Measurements from ENCODE around the gene KDM4B. TPM values are rescaled to one million over a fixed set of nuclear protein-coding genes. Genes with fewer than 3 reads are reported as not detected.

Gene KDM4B
- total and polyA plus RNA-seq, 2 donors (not counting 1 experiment from before 2014, with no cell fraction given) = 75.5 to 205 TPM

GRCh38 chr19:5196832-5197231 is 227.9 kb downstream of the KDM4B start:
- H3K27ac ChIP-seq (ENCODE audit: low read length in 2 of 2) = no peak overlapping the region
- no peaks in the 10 kb centered on the region for H4K20me1 ChIP-seq (ENCODE audit: control insufficient read depth, insufficient read depth, low read length, poor library complexity, severe bottlenecking)
- Mint-ChIP-seq H3K4me3 (no peak overlapping the region), H3K27me3 (peaks cover 2% of the 10 kb centered on the region), H3K9me3 (ENCODE audit: insufficient read depth) (peaks cover 3% of the 10 kb centered on the region), H3K27ac (no peak overlapping the region), H3K4me1 (no peaks in the 10 kb centered on the region)
- 98% methylated on average over 5 of the region's 5 CpGs for WGBS (ENCODE audit: insufficient coverage)
- DNase-seq = no peak
- ChIA-PET POLR2A (no interaction called here), CTCF (no interaction called here)
- H3K36me3 ChIP-seq (replicated peaks in 1 of 2; ENCODE audit: control extremely low read depth in 1 of 2, control insufficient read depth in 1 of 2, extremely low read depth in 1 of 2, insufficient read depth in 2 of 2, low read length in 1 of 2) = no peaks in the 10 kb centered on the region
- H3K9ac ChIP-seq (ENCODE audit: low read length) = no peak overlapping the region
- intact Hi-C loops (cut with micrococcal nuclease) = no loop called here
- no peak overlapping the region for H3K4me3 ChIP-seq (ENCODE audit: control extremely low read depth in 1 of 5, extremely low read depth in 1 of 5, insufficient read depth in 1 of 5, low read depth in 2 of 5, low read length in 4 of 5)
- ATAC-seq (ENCODE audit: low read depth) = no peak
- no peaks in the 10 kb centered on the region for H3K79me2 ChIP-seq (ENCODE audit: control insufficient read depth, insufficient read depth, low read length)
- H3K9me3 ChIP-seq (ENCODE audit: control extremely low read depth in 1 of 3, control insufficient read depth in 2 of 3, insufficient read depth in 1 of 3, low read length in 2 of 3) = peaks cover 1 to 16% (median 15%) of the 10 kb centered on the region in 3 donors
- H3K27me3 ChIP-seq (replicated peaks in 1 of 4; ENCODE audit: control extremely low read depth in 1 of 4, control insufficient read depth in 3 of 4, insufficient read depth in 4 of 4, low read length in 3 of 4) = no peaks in the 10 kb centered on the region
- no peaks in the 10 kb centered on the region for H3K4me1 ChIP-seq (ENCODE audit: control insufficient read depth in 2 of 2, insufficient read depth in 2 of 2, low read length in 2 of 2)
- H2AFZ ChIP-seq (ENCODE audit: insufficient read depth, low read depth, low read length, poor library complexity, severe bottlenecking) = no peak overlapping the region
- no peak overlapping the region for H3K4me2 ChIP-seq (replicated peaks; ENCODE audit: low read depth, low read length, poor library complexity, severe bottlenecking)
- no peak for TF ChIP-seq CTCF (IDR thresholded peaks at IDR 0.05)
- TF ChIP-seq EZH2 (IDR thresholded peaks at IDR 0.05; ENCODE audit: borderline replicate concordance, insufficient read depth, low read depth, low read length, poor library complexity, severe bottlenecking) = no peak

- POLR2A ChIA-PET = no interaction called here
- CTCF ChIA-PET = no interaction called here
Measured at GRCh38 chr19:5200844-5201243, 231.9 kb downstream of the KDM4B start.

More at GRCh38 chr19:5200844-5201243, 231.9 kb downstream of the KDM4B start:
- WGBS (ENCODE audit: insufficient coverage) = 100% methylated on average over 1 of the region's 4 CpGs
- H3K9ac ChIP-seq (ENCODE audit: low read length) = no peak overlapping the region
- no peak for TF ChIP-seq CTCF (IDR thresholded peaks at IDR 0.05)
- no peak for TF ChIP-seq EZH2 (IDR thresholded peaks at IDR 0.05; ENCODE audit: borderline replicate concordance, insufficient read depth, low read depth, low read length, poor library complexity, severe bottlenecking)
- H3K27ac Mint-ChIP-seq = no peak overlapping the region
- no peaks in the 10 kb centered on the region for H3K4me1 Mint-ChIP-seq
- DNase-seq = no peak
- no peak overlapping the region for H2AFZ ChIP-seq (ENCODE audit: insufficient read depth, low read depth, low read length, poor library complexity, severe bottlenecking)
- H3K4me3 Mint-ChIP-seq = no peak overlapping the region
- no peak overlapping the region for H3K4me3 ChIP-seq (ENCODE audit: control extremely low read depth in 1 of 5, extremely low read depth in 1 of 5, insufficient read depth in 1 of 5, low read depth in 2 of 5, low read length in 4 of 5)
- peaks cover 0 to 15% of the 10 kb centered on the region in 2 donors for H3K4me1 ChIP-seq (ENCODE audit: control insufficient read depth in 2 of 2, insufficient read depth in 2 of 2, low read length in 2 of 2)
- H3K9me3 Mint-ChIP-seq (ENCODE audit: insufficient read depth) = peaks cover 3% of the 10 kb centered on the region
- H3K36me3 ChIP-seq (replicated peaks in 1 of 2; ENCODE audit: control extremely low read depth in 1 of 2, control insufficient read depth in 1 of 2, extremely low read depth in 1 of 2, insufficient read depth in 2 of 2, low read length in 1 of 2) = no peaks in the 10 kb centered on the region
- no peaks in the 10 kb centered on the region for H3K79me2 ChIP-seq (ENCODE audit: control insufficient read depth, insufficient read depth, low read length)
- no peaks in the 10 kb centered on the region for H4K20me1 ChIP-seq (ENCODE audit: control insufficient read depth, insufficient read depth, low read length, poor library complexity, severe bottlenecking)
- peaks cover 1 to 44% (median 21%) of the 10 kb centered on the region in 3 donors for H3K9me3 ChIP-seq (ENCODE audit: control extremely low read depth in 1 of 3, control insufficient read depth in 2 of 3, insufficient read depth in 1 of 3, low read length in 2 of 3)
- H3K27me3 Mint-ChIP-seq = no peaks in the 10 kb centered on the region
- H3K27me3 ChIP-seq (replicated peaks in 1 of 4; ENCODE audit: control extremely low read depth in 1 of 4, control insufficient read depth in 3 of 4, insufficient read depth in 4 of 4, low read length in 3 of 4) = no peaks in the 10 kb centered on the region
- H3K4me2 ChIP-seq (replicated peaks; ENCODE audit: low read depth, low read length, poor library complexity, severe bottlenecking) = no peak overlapping the region
- intact Hi-C loops (cut with micrococcal nuclease) = no loop called here
- no peak overlapping the region for H3K27ac ChIP-seq (ENCODE audit: low read length in 2 of 2)
- no peak for ATAC-seq (ENCODE audit: low read depth)

Data from B cell (primary cell).